ENCODE measurements around the gene HMCN2. TPM values are rescaled to one million over a fixed set of nuclear protein-coding genes. Genes with fewer than 3 reads are reported as not detected.

HMCN2 gene
- total RNA-seq, 4 donors from 2014 or later = 9.1 to 38.6 (median 12.5) TPM

- H3K36me3 ChIP-seq = no peaks in the 10 kb centered on the region
- no peak for DNase-seq (ENCODE audit: extremely low spot score)
- no peak overlapping the region for H3K4me3 ChIP-seq
- H3K4me1 ChIP-seq = peaks cover 10 to 60% (median 55%) of the 10 kb centered on the region in 4 donors
- H3K27me3 ChIP-seq = peaks cover 0 to 15% (median 0%) of the 10 kb centered on the region in 4 donors
- no peaks in the 10 kb centered on the region for H3K9me3 ChIP-seq
- 87% methylated on average over 17 of the region's 17 CpGs for WGBS
- intact Hi-C loops (cut with DNase I) = loop anchor here (5.0 kb wide), 2 partner anchors 65 to 80 kb away; no protein-coding TSS in a partner anchor
- H3K27ac ChIP-seq (replicated peaks in 1 of 4) = peak overlapping the region in 3 of 4 donors; percentile 73 to 87 (median 78)
- TF ChIP-seq POLR2A (IDR thresholded peaks at IDR 0.05; ENCODE audit: low read depth) = no peak
- no peak for TF ChIP-seq CTCF (IDR thresholded peaks at IDR 0.05)
- TF ChIP-seq EP300 (IDR thresholded peaks at IDR 0.05) = no peak
- no peak for TF ChIP-seq POLR2AphosphoS5 (IDR thresholded peaks at IDR 0.05)
Measured at GRCh38 chr9:130262061-130262745, 3.4 kb upstream of the HMCN2 start.

GRCh38 chr9:130262771-130263170, 2.8 kb upstream of the HMCN2 start:
- Histone ChIP-seq H3K36me3 (no peaks in the 10 kb centered on the region), H3K9me3 (no peaks in the 10 kb centered on the region), H3K27ac (replicated peaks in 1 of 4) (peak overlapping the region in 2 of 4 donors; percentile 78 to 87), H3K4me1 (peaks cover 10 to 65% (median 57%) of the 10 kb centered on the region in 4 donors), H3K27me3 (peaks cover 0 to 15% (median 0%) of the 10 kb centered on the region in 4 donors), H3K4me3 (no peak overlapping the region)
- no peak for TF ChIP-seq CTCF (IDR thresholded peaks at IDR 0.05)
- no peak for TF ChIP-seq POLR2AphosphoS5 (IDR thresholded peaks at IDR 0.05)
- TF ChIP-seq POLR2A (IDR thresholded peaks at IDR 0.05; ENCODE audit: low read depth) = no peak
- no peak for TF ChIP-seq EP300 (IDR thresholded peaks at IDR 0.05)
- 87% methylated on average over 7 of the region's 7 CpGs for WGBS
- no peak for DNase-seq (ENCODE audit: extremely low spot score)
- intact Hi-C loops (cut with DNase I) = loop anchor here (5.0 kb wide), 2 partner anchors 65 to 80 kb away; no protein-coding TSS in a partner anchor

GRCh38 chr9:130263601-130264413, 1.8 kb upstream of the HMCN2 start:
- TF ChIP-seq POLR2AphosphoS5 (IDR thresholded peaks at IDR 0.05) (peak in 1 of 2 donors; percentile 13), EP300 (IDR thresholded peaks at IDR 0.05) (no peak), POLR2A (IDR thresholded peaks at IDR 0.05; ENCODE audit: low read depth) (no peak), CTCF (IDR thresholded peaks at IDR 0.05) (peak; percentile 14 to 45 (median 24))
- Histone ChIP-seq H3K4me1 (peaks cover 10 to 75% (median 67%) of the 10 kb centered on the region in 4 donors), H3K36me3 (no peaks in the 10 kb centered on the region), H3K27ac (replicated peaks in 1 of 4) (peak overlapping the region in 2 of 4 donors; percentile 78 to 87), H3K4me3 (no peak overlapping the region), H3K9me3 (no peaks in the 10 kb centered on the region), H3K27me3 (peaks cover 0 to 15% (median 0%) of the 10 kb centered on the region in 4 donors)
- DNase-seq (ENCODE audit: extremely low spot score) = no peak
- intact Hi-C loops (cut with DNase I) = loop anchor here (5.0 kb wide), 2 partner anchors 63 to 78 kb away; no protein-coding TSS in a partner anchor
- 71% methylated on average over 4 of the region's 10 CpGs for WGBS

- no peak for DNase-seq (ENCODE audit: extremely low spot score)
- no peaks in the 10 kb centered on the region for H3K9me3 ChIP-seq
- peak overlapping the region; percentile 57 to 66 (median 60) for H3K4me3 ChIP-seq
- H3K36me3 ChIP-seq = no peaks in the 10 kb centered on the region
- peaks cover 0 to 15% (median 0%) of the 10 kb centered on the region in 4 donors for H3K27me3 ChIP-seq
- intact Hi-C loops (cut with DNase I) = loop anchor here (5.0 kb wide), 2 partner anchors 63 to 78 kb away; no protein-coding TSS in a partner anchor
- 69% methylated on average over 13 of the region's 18 CpGs for WGBS
- peaks cover 10 to 84% (median 75%) of the 10 kb centered on the region in 4 donors for H3K4me1 ChIP-seq
- TF ChIP-seq EP300 (IDR thresholded peaks at IDR 0.05) (no peak), POLR2A (IDR thresholded peaks at IDR 0.05; ENCODE audit: low read depth) (no peak), CTCF (IDR thresholded peaks at IDR 0.05) (no peak), POLR2AphosphoS5 (IDR thresholded peaks at IDR 0.05) (no peak)
- peak overlapping the region in 3 of 4 donors; percentile 80 to 87 (median 82) for H3K27ac ChIP-seq (replicated peaks in 1 of 4)
Measured at GRCh38 chr9:130264414-130265350, 878 bp upstream of the HMCN2 start.

Measured in esophagus muscularis mucosa (tissue), 4 donors.